ENCODE measurements around the gene LRRTM4. TPM values are rescaled to one million over a fixed set of nuclear protein-coding genes. Genes with fewer than 3 reads are reported as not detected.

Gene LRRTM4
- total and polyA plus RNA-seq, 2 experiments from 2014 or later: 4.5 to 15.4 TPM

- H3K4me3 Mint-ChIP-seq: no peak overlapping the region
- Histone ChIP-seq H3K9me2 (ENCODE audit: insufficient read depth) (0 out of 2 replicates have a peak, but pooled peaks cover 6% of the 10 kb centered on the region), H2AFZ (no peak overlapping the region), H3K36me3 (ENCODE audit: insufficient read depth) (no peaks in the 10 kb centered on the region), H3K79me2 (replicated peaks; ENCODE audit: insufficient read depth) (no peaks in the 10 kb centered on the region), H3K4me1 (ENCODE audit: insufficient read depth) (0 out of 2 replicates have a peak, but pooled peaks cover 3% of the 10 kb centered on the region), H4K20me1 (replicated peaks; ENCODE audit: insufficient read depth) (no peaks in the 10 kb centered on the region), H3F3A (replicated peaks; ENCODE audit: low read depth) (no peaks in the 10 kb centered on the region), H3K4me3 (no peak overlapping the region), H3K27ac (ENCODE audit: low read depth) (no peak overlapping the region), H3K27me3 (ENCODE audit: insufficient read depth) (no peaks in the 10 kb centered on the region), H3K4me2 (no peak overlapping the region)
- H3K9me3 Mint-ChIP-seq: peaks cover 22% of the 10 kb centered on the region
- ATAC-seq (no peak), DNase-seq (ENCODE audit: low spot score) (no peak)
- no peaks in the 10 kb centered on the region for H3K27me3 Mint-ChIP-seq (ENCODE audit: insufficient read depth, low read depth, poor library complexity)
- H3K36me3 Mint-ChIP-seq (ENCODE audit: low read depth): peaks cover 10% of the 10 kb centered on the region
- H3K4me1 Mint-ChIP-seq: peaks cover 5% of the 10 kb centered on the region; the same call in 2 of the 3 replicates
- TF ChIP-seq POLR2AphosphoS5 (IDR thresholded peaks at IDR 0.05; ENCODE audit: low read depth) (no peak), EZH2phosphoT487 (IDR thresholded peaks at IDR 0.05; ENCODE audit: unreplicated experiment) (no peak), ZNF114 (CRISPR knock-in tag; IDR thresholded peaks at IDR 0.05) (no peak), ETS1 (IDR thresholded peaks at IDR 0.05) (no peak), NANOG (IDR thresholded peaks at IDR 0.05; ENCODE audit: borderline replicate concordance) (no peak), ZNF331 (CRISPR knock-in tag; IDR thresholded peaks at IDR 0.05; ENCODE audit: low read depth) (no peak), STAT1 (IDR thresholded peaks at IDR 0.05; ENCODE audit: unreplicated experiment) (no peak), ZNF462 (CRISPR knock-in tag; IDR thresholded peaks at IDR 0.05) (no peak), JUNB (IDR thresholded peaks at IDR 0.05; ENCODE audit: unreplicated experiment) (no peak), EZH2 (IDR thresholded peaks at IDR 0.05; ENCODE audit: low read depth, unreplicated experiment) (no peak), CREB1 (CRISPR knock-in tag; IDR thresholded peaks at IDR 0.05; ENCODE audit: low read depth) (no peak)
- TF ChIP-seq, protein P1, sequence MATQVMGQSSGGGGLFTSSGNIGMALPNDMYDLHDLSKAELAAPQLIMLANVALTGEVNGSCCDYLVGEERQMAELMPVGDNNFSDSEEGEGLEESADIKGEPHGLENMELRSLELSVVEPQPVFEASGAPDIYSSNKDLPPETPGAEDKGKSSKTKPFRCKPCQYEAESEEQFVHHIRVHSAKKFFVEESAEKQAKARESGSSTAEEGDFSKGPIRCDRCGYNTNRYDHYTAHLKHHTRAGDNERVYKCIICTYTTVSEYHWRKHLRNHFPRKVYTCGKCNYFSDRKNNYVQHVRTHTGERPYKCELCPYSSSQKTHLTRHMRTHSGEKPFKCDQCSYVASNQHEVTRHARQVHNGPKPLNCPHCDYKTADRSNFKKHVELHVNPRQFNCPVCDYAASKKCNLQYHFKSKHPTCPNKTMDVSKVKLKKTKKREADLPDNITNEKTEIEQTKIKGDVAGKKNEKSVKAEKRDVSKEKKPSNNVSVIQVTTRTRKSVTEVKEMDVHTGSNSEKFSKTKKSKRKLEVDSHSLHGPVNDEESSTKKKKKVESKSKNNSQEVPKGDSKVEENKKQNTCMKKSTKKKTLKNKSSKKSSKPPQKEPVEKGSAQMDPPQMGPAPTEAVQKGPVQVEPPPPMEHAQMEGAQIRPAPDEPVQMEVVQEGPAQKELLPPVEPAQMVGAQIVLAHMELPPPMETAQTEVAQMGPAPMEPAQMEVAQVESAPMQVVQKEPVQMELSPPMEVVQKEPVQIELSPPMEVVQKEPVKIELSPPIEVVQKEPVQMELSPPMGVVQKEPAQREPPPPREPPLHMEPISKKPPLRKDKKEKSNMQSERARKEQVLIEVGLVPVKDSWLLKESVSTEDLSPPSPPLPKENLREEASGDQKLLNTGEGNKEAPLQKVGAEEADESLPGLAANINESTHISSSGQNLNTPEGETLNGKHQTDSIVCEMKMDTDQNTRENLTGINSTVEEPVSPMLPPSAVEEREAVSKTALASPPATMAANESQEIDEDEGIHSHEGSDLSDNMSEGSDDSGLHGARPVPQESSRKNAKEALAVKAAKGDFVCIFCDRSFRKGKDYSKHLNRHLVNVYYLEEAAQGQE (IDR thresholded peaks at IDR 0.05; ENCODE audit: unreplicated experiment): no peak
- TF ChIP-seq, protein P2, sequence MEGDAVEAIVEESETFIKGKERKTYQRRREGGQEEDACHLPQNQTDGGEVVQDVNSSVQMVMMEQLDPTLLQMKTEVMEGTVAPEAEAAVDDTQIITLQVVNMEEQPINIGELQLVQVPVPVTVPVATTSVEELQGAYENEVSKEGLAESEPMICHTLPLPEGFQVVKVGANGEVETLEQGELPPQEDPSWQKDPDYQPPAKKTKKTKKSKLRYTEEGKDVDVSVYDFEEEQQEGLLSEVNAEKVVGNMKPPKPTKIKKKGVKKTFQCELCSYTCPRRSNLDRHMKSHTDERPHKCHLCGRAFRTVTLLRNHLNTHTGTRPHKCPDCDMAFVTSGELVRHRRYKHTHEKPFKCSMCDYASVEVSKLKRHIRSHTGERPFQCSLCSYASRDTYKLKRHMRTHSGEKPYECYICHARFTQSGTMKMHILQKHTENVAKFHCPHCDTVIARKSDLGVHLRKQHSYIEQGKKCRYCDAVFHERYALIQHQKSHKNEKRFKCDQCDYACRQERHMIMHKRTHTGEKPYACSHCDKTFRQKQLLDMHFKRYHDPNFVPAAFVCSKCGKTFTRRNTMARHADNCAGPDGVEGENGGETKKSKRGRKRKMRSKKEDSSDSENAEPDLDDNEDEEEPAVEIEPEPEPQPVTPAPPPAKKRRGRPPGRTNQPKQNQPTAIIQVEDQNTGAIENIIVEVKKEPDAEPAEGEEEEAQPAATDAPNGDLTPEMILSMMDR (conservative IDR thresholded peaks at IDR 0.05; ENCODE audit: low read depth in 2 of 2): no peak
- no peak overlapping the region for H3K27ac Mint-ChIP-seq
These were observed 791.0 kb downstream of the LRRTM4 start for GRCh38 chr2:76731157-76731556.
